ENCODE data around the gene RTRAF. TPM values are rescaled to one million over a fixed set of nuclear protein-coding genes. Genes with fewer than 3 reads are reported as not detected.
A peak's percentile ranks its signal among the peaks of the same experiment; 100 is the strongest.

RTRAF gene
- total and polyA plus RNA-seq, 9 donors = 47.4 to 223 (median 157) TPM

- H3K27me3 ChIP-seq = no peaks in the 10 kb centered on the region
- WGBS, 3 donors = 69 to 74% (median 69%) methylated on average over 3 of the region's 3 CpGs
- TF ChIP-seq CTCF (IDR thresholded peaks at IDR 0.05) (no peak), EP300 (IDR thresholded peaks at IDR 0.05) (no peak), POLR2A (IDR thresholded peaks at IDR 0.05) (no peak)
- H3K27ac ChIP-seq = no peak overlapping the region
- no peak overlapping the region for H3K4me3 ChIP-seq
- no peaks in the 10 kb centered on the region for H3K36me3 ChIP-seq
- intact Hi-C loops (cut with DNase I) = loop anchor here in 2 of 4 donors (5.0 kb wide), 3 partner anchors 74 to 319 kb away; partner anchors contain the start of genes NID2 (in 1 of the 2) and PTGER2 (in 1 of the 2)
- H3K9me3 ChIP-seq = no peaks in the 10 kb centered on the region
- DNase-seq = no peak
- peaks cover 3% of the 10 kb centered on the region for H3K4me1 ChIP-seq (ENCODE audit: insufficient read depth)
Measured at GRCh38 chr14:51993285-51993920, 4.1 kb downstream of the RTRAF start.

- TF ChIP-seq POLR2A (IDR thresholded peaks at IDR 0.05) = no peak
- peak; percentile 45 to 75 (median 55) for TF ChIP-seq CTCF (IDR thresholded peaks at IDR 0.05)
- no peak overlapping the region for H3K27ac ChIP-seq
- no peaks in the 10 kb centered on the region for H3K4me1 ChIP-seq (ENCODE audit: insufficient read depth)
- no peaks in the 10 kb centered on the region for H3K9me3 ChIP-seq
- no peaks in the 10 kb centered on the region for H3K36me3 ChIP-seq
- DNase-seq = no peak
- H3K4me3 ChIP-seq = no peak overlapping the region
- intact Hi-C loops (cut with DNase I) = loop anchor here in 2 of 4 donors (5.0 kb wide), 1 partner anchor 136 kb away; no protein-coding TSS in a partner anchor
- no peaks in the 10 kb centered on the region for H3K27me3 ChIP-seq
- WGBS, 3 donors = 45 to 50% (median 48%) methylated on average over 4 of the region's 4 CpGs
Measured at GRCh38 chr14:51996148-51996746, 6.9 kb downstream of the RTRAF start.

- H3K4me1 ChIP-seq (ENCODE audit: insufficient read depth) = no peaks in the 10 kb centered on the region
- no peaks in the 10 kb centered on the region for H3K9me3 ChIP-seq
- H3K4me3 ChIP-seq = no peak overlapping the region
- no peaks in the 10 kb centered on the region for H3K27me3 ChIP-seq
- DNase-seq = no peak
- H3K27ac ChIP-seq = no peak overlapping the region
- intact Hi-C loops (cut with DNase I) = loop anchor here in 2 of 4 donors (5.0 kb wide), 1 partner anchor 134 kb away; no protein-coding TSS in a partner anchor
- TF ChIP-seq EP300 (IDR thresholded peaks at IDR 0.05) (no peak), POLR2A (IDR thresholded peaks at IDR 0.05) (no peak), CTCF (IDR thresholded peaks at IDR 0.05) (no peak)
- no peaks in the 10 kb centered on the region for H3K36me3 ChIP-seq
Measured at GRCh38 chr14:51998348-51998747, 9.0 kb downstream of the RTRAF start.

GRCh38 chr14:51999084-51999483 lies 9.7 kb downstream of the RTRAF start:
- no peak for DNase-seq
- Histone ChIP-seq H3K27ac (no peak overlapping the region), H3K27me3 (no peaks in the 10 kb centered on the region), H3K9me3 (no peaks in the 10 kb centered on the region), H3K4me1 (ENCODE audit: insufficient read depth) (no peaks in the 10 kb centered on the region), H3K4me3 (no peak overlapping the region), H3K36me3 (no peaks in the 10 kb centered on the region)
- no peak for TF ChIP-seq POLR2A (IDR thresholded peaks at IDR 0.05)
- no peak for TF ChIP-seq CTCF (IDR thresholded peaks at IDR 0.05)
- TF ChIP-seq EP300 (IDR thresholded peaks at IDR 0.05) = no peak
- WGBS, 3 donors = 59 to 75% (median 64%) methylated on average over 2 of the region's 2 CpGs
- intact Hi-C loops (cut with DNase I) = loop anchor here in 2 of 4 donors (5.0 kb wide), 1 partner anchor 133 kb away; no protein-coding TSS in a partner anchor

Measured in ovary (tissue), 9 donors.